Measurements from ENCODE around the gene ANAPC2. TPM values are rescaled to one million over a fixed set of nuclear protein-coding genes. Genes with fewer than 3 reads are reported as not detected.

The ANAPC2 gene
- total and polyA plus RNA-seq, 2 of the 4 experiments (the other 2 are of a cell fraction) = 9.3 to 29.5 TPM

- CTCF ChIA-PET = no interaction called here
- in situ Hi-C loops (cut with MboI; ENCODE audit: low sequenced_read_pairs) (no loop called here), intact Hi-C loops (cut with micrococcal nuclease) (no loop called here), dilution Hi-C loops (cut with HindIII; ENCODE audit: low sequenced_read_pairs, unreplicated experiment) (no loop called here)
- Histone ChIP-seq H3K18ac (ENCODE audit: low read depth, low read length) (no peak overlapping the region), H2BK120ac (ENCODE audit: low read depth, low read length) (no peak overlapping the region), H3K27ac (ENCODE audit: insufficient read depth, low read length) (peak overlapping the region; percentile 57; the same call in 1 of the 2 replicates), H4K20me1 (ENCODE audit: insufficient read depth, low read length) (peaks cover 9% of the 10 kb centered on the region), H4K5ac (ENCODE audit: low read depth, low read length) (no peak overlapping the region), H2AK5ac (ENCODE audit: low read depth, low read length) (peak overlapping the region; percentile 90), H4K8ac (ENCODE audit: low read depth in 2 of 2, low read length in 2 of 2) (peak overlapping the region; percentile 92 to 98), H3K14ac (replicated peaks; ENCODE audit: low read depth, low read length) (peak overlapping the region; percentile 66), H4K91ac (ENCODE audit: insufficient read depth, low read depth, low read length) (peak overlapping the region; percentile 75; the same call in 1 of the 2 replicates), H3K4me2 (ENCODE audit: low read depth, low read length) (peak overlapping the region; percentile 91), H3K79me1 (ENCODE audit: low read depth in 1 of 2, low read length in 2 of 2) (peaks cover 45 to 64% of the 10 kb centered on the region in 2 experiments), H2BK15ac (ENCODE audit: low read depth, low read length) (no peak overlapping the region), H3K4ac (ENCODE audit: low read depth, low read length) (peak overlapping the region; percentile 89), H3K9ac (ENCODE audit: low read depth, low read length) (peak overlapping the region; percentile 85), H2AFZ (replicated peaks; ENCODE audit: low read length, poor library complexity) (peak overlapping the region; percentile 97), H3K4me3 (ENCODE audit: insufficient read depth, low read depth, low read length) (peak overlapping the region; percentile 93), H2BK5ac (ENCODE audit: low read depth, low read length, poor library complexity, severe bottlenecking) (no peak overlapping the region), H3K9me1 (ENCODE audit: insufficient read depth, low read length) (0 out of 2 replicates have a peak, but pooled peaks cover 2% of the 10 kb centered on the region), H2AK9ac (replicated peaks; ENCODE audit: low read depth, low read length, poor library complexity) (peak overlapping the region; percentile 97), H3K23ac (ENCODE audit: low read depth, low read length) (peak overlapping the region; percentile 98), H3K9me3 (ENCODE audit: control insufficient read depth, insufficient read depth, low read length) (no peaks in the 10 kb centered on the region), H3K27me3 (ENCODE audit: control insufficient read depth, insufficient read depth, low read length) (no peaks in the 10 kb centered on the region), H3K36me3 (ENCODE audit: control insufficient read depth, insufficient read depth, low read length) (peaks cover 8% of the 10 kb centered on the region), H3K4me1 (ENCODE audit: control insufficient read depth, insufficient read depth, low read length) (peaks cover 10% of the 10 kb centered on the region), H3K56ac (ENCODE audit: extremely low read depth, insufficient read depth, low read length) (peak overlapping the region; percentile 19; the same call in 1 of the 2 replicates), H2BK20ac (ENCODE audit: low read depth, low read length) (no peak overlapping the region)
- TF ChIP-seq RFX5 (IDR thresholded peaks at IDR 0.05; ENCODE audit: low read depth, low read length) (no peak), RAD21 (IDR thresholded peaks at IDR 0.05; ENCODE audit: low read length) (no peak), MXI1 (IDR thresholded peaks at IDR 0.05; ENCODE audit: borderline replicate concordance, low read depth, low read length) (no peak), POLR2A (IDR thresholded peaks at IDR 0.05; ENCODE audit: low read depth, low read length) (no peak), RCOR1 (IDR thresholded peaks at IDR 0.05; ENCODE audit: insufficient replicate concordance, low read length) (no peak), CEBPB (IDR thresholded peaks at IDR 0.05; ENCODE audit: low read depth, low read length) (no peak), ELK1 (IDR thresholded peaks at IDR 0.05; ENCODE audit: borderline replicate concordance, low read depth, low read length) (no peak), MAZ (IDR thresholded peaks at IDR 0.05; ENCODE audit: borderline replicate concordance, low read depth, low read length) (no peak), MAFK (IDR thresholded peaks at IDR 0.05; ENCODE audit: low read depth, low read length) (no peak), BHLHE40 (IDR thresholded peaks at IDR 0.05; ENCODE audit: low read depth, low read length) (no peak), CTCF (conservative IDR thresholded peaks at IDR 0.05; ENCODE audit: low read depth, low read length) (no peak), SMC3 (IDR thresholded peaks at IDR 0.05; ENCODE audit: low read depth, low read length) (no peak)
- no peak for ATAC-seq (ENCODE audit: low read depth)
- no peak for DNase-seq
- 33% methylated on average over 9 of the region's 21 CpGs; no CpG with 5 or more reads in 1 of the 2 experiments for WGBS, 2 experiments (ENCODE audit: extremely low coverage in 2 of 2, insufficient read length in 1 of 2)
- POLR2A ChIA-PET (ENCODE audit: unreplicated experiment) = interaction anchor here (0.6 kb wide), 1 partner anchor 75 kb away, joined by 4 read pairs; no protein-coding TSS in a partner anchor
- no TSS peak for BruUV-seq (replicated peaks)
Measured at GRCh38 chr9:137204731-137205125, 16.4 kb upstream of the ANAPC2 start.
